GM21786 (cell line): ENCODE measurements around the gene ANGPT4.

Experiments used
- ATAC-seq: cut with Tn5 transposase; IDR thresholded peaks from one replicate; pipeline ENCODE4 v1.9.1; 2021; ENCODE audit not compliant: unreplicated experiment

The ANGPT4 gene, protein sequence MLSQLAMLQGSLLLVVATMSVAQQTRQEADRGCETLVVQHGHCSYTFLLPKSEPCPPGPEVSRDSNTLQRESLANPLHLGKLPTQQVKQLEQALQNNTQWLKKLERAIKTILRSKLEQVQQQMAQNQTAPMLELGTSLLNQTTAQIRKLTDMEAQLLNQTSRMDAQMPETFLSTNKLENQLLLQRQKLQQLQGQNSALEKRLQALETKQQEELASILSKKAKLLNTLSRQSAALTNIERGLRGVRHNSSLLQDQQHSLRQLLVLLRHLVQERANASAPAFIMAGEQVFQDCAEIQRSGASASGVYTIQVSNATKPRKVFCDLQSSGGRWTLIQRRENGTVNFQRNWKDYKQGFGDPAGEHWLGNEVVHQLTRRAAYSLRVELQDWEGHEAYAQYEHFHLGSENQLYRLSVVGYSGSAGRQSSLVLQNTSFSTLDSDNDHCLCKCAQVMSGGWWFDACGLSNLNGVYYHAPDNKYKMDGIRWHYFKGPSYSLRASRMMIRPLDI

GRCh38 chr20:916125-916799 lies at the start of gene ANGPT4:
TSS of gene ANGPT4 (minus strand) at chr20:916334. CDS start at chr20:916214, 120 bp downstream.
- ATAC-seq, result no peak

- no peak for ATAC-seq
Observed at GRCh38 chr20:963795-964194, 47.7 kb upstream of the ANGPT4 start.

GRCh38 chr20:962683-963082 lies 46.5 kb upstream of the ANGPT4 start:
- no peak for ATAC-seq

GRCh38 chr20:962223-962622 lies 46.1 kb upstream of the ANGPT4 start:
- ATAC-seq, result no peak

DNA sequence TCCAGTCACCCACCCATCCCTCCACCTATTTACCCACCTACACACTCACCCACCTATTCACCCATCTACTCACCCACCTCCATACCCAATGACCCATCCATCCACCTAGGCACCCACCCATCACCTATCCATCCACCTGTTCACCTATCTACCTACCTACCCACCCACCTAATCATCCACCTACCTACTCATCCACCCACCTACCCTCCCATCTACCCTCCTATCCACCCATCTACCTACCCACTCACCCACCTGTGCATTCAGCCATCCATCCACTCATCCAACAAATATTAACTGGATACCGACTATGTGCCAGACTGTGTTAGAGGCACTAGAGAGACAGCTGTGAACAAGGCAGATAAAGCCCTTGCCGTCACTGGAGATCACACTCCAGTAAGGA lies 45.6 kb upstream of the ANGPT4 start:
- no peak for ATAC-seq

DNA sequence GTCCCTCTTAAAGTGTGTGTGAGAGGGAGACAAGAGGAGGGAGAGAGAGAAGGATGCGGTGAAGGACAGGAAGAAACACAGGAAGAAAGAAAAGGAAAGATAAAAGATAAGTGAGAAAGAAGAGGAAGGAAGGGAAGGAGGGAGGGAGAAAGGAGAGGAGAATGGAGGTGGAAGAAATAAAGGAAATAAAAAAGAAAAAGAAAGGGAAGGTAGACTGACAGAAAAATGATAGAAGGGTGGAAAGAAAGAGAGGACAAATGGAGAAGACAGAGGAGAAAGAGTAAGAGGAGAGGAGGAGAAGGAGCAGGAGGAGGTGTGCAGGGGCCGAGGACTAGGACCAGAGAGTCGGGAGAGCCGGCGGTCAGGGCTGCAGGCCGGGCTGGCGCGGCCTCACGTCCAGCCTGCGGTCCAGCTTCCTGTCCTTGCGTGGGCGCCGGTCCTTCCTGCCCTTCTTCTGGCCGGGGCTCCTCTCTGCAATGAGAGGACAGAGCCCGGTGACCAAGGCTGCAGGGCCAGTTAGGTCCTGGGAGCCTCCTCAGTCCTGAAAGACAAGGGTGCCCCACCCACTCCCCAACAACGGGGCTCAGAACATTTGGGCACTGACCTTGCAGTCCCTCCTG lies 44.0 kb upstream of the ANGPT4 start:
- no peak for ATAC-seq

- ATAC-seq, result no peak
Observed at GRCh38 chr20:958936-959815, 43.0 kb upstream of the ANGPT4 start.

DNA sequence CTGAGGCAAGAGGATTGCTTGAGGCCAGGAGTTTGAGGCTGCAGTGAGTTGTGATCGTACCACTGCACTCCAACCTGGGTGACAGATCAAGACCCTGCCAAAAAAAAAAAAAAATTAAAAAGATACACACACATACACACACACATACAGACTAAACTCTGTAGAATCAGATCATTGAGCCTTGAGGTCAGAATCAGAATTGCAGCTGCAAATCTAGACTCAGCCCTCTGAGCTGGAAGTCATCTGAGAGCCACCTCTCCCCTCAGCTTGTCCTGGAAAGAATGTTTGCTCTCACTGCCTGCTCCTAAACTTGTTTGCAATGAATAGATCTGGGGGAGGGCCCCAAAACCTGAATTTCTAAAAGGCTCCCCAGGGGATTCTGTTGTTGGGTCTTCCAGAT lies 41.4 kb upstream of the ANGPT4 start:
- no peak for ATAC-seq

DNA sequence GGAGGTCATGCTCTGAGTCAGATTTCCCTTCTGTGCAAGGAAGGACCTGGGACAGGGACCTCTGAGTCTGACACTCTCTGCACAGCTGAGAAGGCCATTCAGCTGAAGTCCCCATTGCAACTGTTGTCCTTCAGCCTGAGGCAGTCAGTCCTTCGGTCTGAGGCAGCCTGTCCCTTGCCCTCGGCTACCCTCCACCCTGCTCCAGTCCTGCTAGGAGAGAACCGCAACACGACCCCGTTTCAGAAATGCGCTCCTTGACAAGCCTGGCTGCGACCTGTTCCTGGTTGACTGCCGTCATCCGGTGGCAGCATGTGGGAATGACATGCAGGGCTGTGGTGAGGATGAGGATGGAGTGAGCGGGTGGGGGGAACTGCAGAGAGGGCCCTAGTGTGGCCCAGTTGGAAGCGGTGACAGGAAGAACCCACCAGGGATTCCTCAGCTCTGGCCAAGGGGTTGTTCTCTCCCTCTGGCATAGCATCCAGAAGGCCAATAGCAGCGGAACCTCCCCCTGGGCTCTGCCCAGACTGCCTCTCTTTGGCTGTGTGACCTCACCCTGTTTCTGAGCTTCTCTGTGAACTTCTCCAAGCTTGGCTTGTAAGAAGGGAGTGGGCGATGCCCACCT lies 40.3 kb upstream of the ANGPT4 start:
- ATAC-seq, result no peak

DNA sequence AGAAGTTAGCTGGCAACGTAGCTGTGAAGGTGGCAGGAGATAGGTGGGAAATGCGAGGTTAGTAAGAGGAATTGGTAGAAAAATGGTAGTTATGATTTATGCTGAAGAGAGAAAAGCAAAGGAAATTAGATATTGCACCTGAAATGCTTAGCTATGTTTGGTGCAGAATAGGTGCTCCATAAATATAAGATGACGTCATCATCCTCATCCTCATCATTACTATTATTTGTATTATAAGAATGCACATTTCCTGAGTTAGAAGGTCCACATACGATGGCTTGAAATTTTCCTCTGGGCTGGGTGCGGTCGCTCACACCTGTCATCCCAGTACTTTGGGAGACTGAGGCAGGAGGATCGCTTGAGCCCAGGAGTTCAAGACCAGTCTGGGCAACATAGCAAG lies 39.5 kb upstream of the ANGPT4 start:
- ATAC-seq, result no peak

- ATAC-seq, result no peak
Observed at GRCh38 chr20:955111-955510, 39.0 kb upstream of the ANGPT4 start.

DNA sequence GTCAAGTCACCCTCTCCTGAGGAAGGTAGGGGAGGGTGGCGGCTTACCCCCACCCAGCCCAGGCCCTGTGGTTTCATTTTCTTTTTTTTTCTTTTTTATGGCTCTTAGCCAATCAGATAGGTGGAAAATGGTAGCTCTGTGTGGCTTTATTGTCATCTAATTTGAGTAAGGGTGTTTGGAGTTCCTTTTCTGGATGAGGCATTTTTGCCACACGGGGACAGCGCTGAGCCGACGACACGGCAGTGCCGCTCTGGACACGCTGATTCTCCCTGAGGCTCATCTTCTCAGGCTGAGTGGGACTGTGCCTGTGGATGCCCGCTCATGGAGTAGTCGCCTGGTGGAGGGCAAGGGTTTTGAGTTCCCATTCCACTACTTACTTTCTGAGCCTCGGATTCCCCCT lies 37.6 kb upstream of the ANGPT4 start:
- ATAC-seq, result no peak

DNA sequence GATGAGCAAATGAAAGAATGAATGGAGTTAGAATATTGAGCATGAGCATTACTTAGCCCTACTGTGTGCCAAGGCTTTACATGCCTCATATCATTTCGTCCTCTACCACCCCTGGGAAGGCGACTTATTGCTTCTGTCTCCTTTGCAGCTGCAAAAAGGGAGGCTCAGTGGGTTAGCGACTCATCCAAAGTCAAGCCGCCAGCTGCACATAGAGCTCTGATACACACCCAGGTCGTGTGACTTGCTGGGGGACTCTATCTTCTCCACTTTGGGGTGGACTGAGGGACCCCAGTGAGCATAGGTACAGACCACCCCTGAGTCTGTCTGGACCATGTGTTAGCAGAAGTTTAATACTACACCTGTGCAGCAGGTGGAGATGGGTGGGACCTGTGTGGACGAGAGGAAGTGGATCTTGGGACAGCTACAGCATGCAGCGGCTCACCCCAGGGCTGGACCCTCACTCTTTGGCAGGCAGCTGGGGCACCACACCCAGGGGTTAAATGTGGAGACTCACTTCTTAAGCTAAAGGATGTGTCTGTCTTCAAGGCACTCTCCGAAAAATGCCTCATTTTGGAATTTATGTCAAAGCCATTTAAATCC lies 36.2 kb upstream of the ANGPT4 start:
- ATAC-seq, result no peak

GRCh38 chr20:951384-952169 lies 35.4 kb upstream of the ANGPT4 start:
- ATAC-seq, result no peak

- no peak for ATAC-seq
Observed at GRCh38 chr20:949717-950116, 33.6 kb upstream of the ANGPT4 start.

- no peak for ATAC-seq
Observed at GRCh38 chr20:946826-947225, 30.7 kb upstream of the ANGPT4 start.

GRCh38 chr20:945841-946240 lies 29.7 kb upstream of the ANGPT4 start:
- no peak for ATAC-seq

- no peak for ATAC-seq
Observed at GRCh38 chr20:944774-945410, 28.8 kb upstream of the ANGPT4 start.

DNA sequence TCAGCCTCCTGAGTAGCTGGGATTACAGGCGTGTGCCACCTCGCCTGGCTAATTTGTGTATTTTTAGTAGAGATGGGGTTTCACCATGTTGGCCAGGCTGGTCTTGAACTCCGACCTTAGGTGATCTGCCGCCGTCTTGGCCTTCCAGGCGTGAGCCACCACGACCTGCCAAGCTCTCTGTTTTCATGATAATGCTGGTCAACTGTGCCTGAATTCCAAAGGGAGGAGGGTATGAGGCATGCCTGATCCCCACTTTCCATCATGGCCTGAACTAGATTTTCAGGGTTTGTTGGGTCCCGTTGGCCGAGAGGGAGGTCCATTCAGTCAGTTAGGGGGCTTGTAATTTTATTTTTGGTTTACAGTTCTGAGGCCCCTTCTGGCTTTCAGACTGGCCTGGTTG lies 28.0 kb upstream of the ANGPT4 start:
- no peak for ATAC-seq
